Activated T-cell treated with anti-CD3 and anti-CD28 coated beads, Interleukin-2, amount 50 U/mL, for 48 hours (primary cell): ENCODE measurements around the gene PSENEN.
"Not testable (repeated sequence)": the region's sequence is repeated elsewhere in the genome, so short reads cannot be mapped to it uniquely, and the experiment has no call there.

Source experiments
- DNase-seq, 2 experiments: peaks; one replicate each; pipeline ENCODE4 v3.0.0-alpha.2; 2020

PSENEN gene

DNA sequence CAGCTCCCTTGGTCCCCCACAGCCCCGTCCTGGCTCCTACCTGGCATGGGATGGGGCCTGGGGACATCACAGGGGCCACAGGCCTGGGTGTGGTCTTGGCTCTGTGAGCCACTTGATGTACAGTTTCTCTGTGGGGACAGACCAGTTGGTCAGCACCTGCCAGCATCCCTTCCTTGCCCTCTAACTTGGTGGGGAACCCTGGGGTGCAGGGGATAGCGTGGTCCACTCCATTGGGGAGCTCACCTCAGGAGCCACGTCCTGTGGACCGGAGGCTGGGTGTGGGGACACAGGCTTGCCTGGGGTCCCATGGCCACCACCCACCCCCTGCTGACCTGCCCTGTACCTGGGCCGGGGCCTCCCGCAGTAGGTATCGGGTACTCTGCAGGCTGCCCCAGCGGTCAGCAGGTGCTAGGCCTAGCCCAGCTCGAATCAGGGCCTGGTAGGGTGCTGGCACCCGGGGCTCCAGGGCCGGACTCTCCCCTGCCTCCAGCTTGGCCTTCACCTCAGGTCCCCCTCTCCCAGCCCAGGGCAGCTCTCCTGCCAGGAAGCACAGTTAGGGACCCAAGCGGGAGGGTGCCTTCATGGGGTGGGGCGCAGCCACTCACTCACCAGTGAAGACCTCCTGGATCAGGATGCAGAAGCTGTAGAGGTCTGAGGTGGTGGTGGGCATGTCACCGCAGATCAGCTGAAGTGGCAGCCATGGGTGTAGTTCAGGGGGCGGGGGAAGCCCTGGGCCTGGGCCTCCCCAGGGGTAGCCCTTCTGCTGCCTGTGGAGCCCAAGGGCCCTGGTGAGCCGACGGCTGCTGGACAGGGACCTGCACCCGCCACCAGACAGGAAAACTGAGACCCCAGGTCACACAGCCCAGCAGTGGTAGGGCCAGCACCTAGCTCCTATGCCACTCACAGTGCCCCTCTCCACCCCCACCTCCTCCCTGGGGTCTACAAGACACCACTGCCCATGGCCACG lies 44.8 kb downstream of the PSENEN start:
- DNase-seq, result no peak

DNA sequence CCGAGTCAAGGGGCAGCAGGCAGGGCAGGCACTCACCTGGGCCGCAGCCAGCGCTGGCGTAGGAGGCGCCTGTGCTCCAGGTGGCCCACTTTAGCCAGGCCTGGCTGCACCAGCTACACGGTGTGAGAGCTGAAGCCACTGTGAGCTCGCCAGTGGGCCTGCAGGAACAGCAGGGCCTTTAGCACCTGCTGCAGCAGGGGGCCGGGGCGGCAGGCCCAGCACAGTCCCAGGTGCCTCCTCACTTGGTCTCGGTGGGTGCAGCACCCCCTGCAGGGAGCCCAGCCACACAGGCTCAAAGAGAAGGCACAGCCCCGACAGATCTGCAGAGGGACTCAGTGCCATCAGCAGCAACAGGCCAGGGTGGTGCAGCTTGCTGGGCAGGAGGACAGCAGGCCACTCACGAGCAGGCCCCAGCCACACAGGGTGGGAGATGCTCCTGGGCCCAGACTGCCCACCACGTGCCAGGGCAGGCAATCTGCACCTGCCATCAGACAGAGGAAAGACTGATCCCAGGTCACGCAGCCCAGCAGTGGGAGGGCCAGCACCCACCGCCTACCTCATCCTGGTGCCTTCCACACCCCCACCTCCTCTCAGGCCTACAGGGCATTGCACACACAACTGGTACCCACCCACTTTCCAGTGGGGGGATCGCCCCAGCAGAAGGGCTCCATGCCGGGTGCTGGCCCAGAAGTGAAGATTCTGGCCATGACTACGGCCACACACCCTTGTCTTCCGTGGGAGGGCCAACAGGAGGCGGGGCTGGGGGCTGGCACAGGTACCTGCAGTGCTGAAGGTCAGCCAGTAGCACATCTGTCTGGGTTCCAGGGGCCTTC lies 45.7 kb downstream of the PSENEN start:
- DNase-seq, result peak; percentile 34 to 47

GRCh38 chr19:35791814-35792279 lies 46.4 kb downstream of the PSENEN start:
- no peak for DNase-seq

DNA sequence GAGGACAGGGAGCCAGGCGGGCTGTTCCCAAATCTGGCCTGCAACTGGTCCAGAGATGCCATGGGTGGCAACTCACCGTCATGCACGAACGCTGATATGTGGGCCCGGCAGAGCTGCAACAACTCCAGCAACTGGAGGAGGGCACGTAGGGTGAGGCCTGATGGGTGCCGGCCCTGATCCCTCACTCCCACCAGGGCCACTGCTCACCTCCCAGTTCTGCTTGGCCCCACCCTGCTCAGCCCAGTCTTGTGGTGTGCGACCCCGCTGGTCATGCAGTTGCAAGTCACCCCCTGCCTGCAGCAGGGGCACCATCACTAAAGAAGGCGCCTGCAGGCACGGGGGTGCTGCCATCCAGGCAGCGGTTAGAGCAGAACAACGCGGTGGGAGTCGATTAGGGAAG lies 46.9 kb downstream of the PSENEN start:
- no peak for DNase-seq

DNA sequence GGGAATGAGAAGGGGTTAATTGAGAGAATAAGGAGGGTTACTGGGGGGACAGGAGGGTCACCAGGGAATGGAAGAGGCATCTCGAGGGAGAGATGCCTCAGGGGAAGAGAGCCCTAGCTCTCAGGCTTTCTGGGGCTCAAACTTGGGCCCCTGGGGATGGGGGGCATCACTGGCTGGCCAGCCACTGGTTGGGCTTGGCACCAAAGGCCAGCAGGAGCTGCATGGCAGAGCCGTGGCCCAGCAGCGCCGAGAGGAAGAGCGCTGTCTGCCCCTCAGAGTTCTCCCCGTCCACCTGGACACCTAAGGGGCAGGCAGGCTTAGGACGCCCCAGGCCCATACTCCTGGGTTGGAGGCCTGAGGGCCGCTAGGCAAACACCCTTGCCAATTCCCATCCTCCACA lies 47.4 kb downstream of the PSENEN start:
- DNase-seq, result no peak

DNA sequence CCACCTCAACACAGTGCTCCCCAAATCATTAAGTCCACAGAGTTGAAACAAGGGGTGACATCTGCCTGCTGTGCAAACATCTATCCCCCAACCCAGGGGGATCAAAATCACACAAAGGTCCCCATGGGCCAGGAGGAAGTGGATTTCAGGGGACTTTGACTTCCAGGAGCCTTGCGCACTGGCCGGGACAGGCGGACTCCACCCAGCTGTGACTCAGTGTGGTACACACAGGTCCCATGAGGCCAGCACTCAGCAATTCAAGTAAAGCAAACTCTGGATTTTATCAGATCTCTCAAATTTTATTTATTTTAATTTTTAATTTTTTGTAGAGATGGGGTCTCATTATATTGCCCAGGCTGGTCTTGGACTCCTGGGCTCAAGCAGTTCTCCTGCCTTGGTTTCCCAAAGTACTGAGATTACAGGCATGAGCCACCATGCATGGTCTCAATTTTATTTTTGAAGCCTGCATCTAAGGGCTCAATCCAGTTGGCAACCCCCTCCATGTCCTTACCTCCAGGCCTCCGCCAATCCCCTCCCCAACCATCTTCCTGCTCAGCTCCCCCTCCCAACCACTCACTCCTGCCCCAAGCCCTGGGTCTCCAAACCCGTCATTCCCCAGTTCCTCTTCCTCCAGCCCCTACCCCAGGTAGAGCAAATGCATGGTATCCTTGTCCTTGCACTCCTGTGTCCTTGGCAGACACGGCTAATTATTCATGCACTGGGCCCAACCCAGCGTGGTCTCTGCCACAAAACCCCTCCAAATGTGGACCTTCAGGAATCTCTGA lies 48.1 kb downstream of the PSENEN start:
- no peak for DNase-seq

GRCh38 chr19:35795564-35795963 lies 50.1 kb downstream of the PSENEN start:
- DNase-seq, result not testable (repeated sequence)
